Heart right ventricle (tissue), 16 donors: Measurements from ENCODE around the gene BOK. TPM values are rescaled to one million over a fixed set of nuclear protein-coding genes. Genes with fewer than 3 reads are reported as not detected.
"Not testable (repeated sequence)": the region's sequence is repeated elsewhere in the genome, so short reads cannot be mapped to it uniquely, and the experiment has no call there.

Source experiments
- ATAC-seq, 8 donors: fragments of 200-7000 bp; cut with Tn5 transposase; one replicate each; pipeline ENCODE4 v1.9.1; 2020; ENCODE audit warnings: mild to moderate bottlenecking in 8 of 8, moderate library complexity in 8 of 8, moderate number of reproducible peaks in 1 of 8
- DNase-seq, 2 donors: peaks; one replicate each; pipeline ENCODE4 v3.0.0-alpha.2; 2020
- H3K27ac ChIP-seq, 10 donors: fragments of 200-600 bp; sonication (generic) in 2 of 10; one replicate each; pipeline versions ENCODE4 v1.5.0 to v1.8.0; 2020 to 2022; ENCODE audit warnings: mild to moderate bottlenecking in 3 of 10
- H3K27me3 ChIP-seq, 7 donors: fragments of 200-600 bp; one replicate each; pipeline ENCODE4 v1.8.0; 2021 to 2022; ENCODE audit warnings: mild to moderate bottlenecking in 2 of 7
- H3K36me3 ChIP-seq, 9 donors: fragments of 200-600 bp; sonication (generic) in 1 of 9; one replicate each; pipeline versions ENCODE4 v1.5.0 to v1.8.0; 2020 to 2022; ENCODE audit warnings: mild to moderate bottlenecking in 2 of 9
- H3K4me1 ChIP-seq, 9 donors: fragments of 200-600 bp; sonication (generic) in 1 of 9; one replicate each; pipeline versions ENCODE4 v1.5.0 to v1.8.0; 2020 to 2022; ENCODE audit warnings: mild to moderate bottlenecking in 4 of 9
- H3K4me3 ChIP-seq, 10 donors: fragments of 200-600 bp; sonication (generic) in 2 of 10; one replicate each; pipeline versions ENCODE4 v1.5.0 to v1.8.0; 2020 to 2022; ENCODE audit warnings: mild to moderate bottlenecking in 7 of 10, moderate library complexity in 2 of 10
- H3K9me3 ChIP-seq, 11 donors: fragments of 200-600 bp in 10 of 11; sonication (generic) in 2 of 11; one replicate each; pipeline versions ENCODE4 v1.5.0 to v1.8.0; 2013 to 2022; ENCODE audit warnings: mild to moderate bottlenecking in 2 of 11, control low read depth in 1 of 11, moderate library complexity in 1 of 11
- CTCF ChIP-seq, 9 donors: fragments of 200-600 bp; sonication (generic) in 2 of 9; IDR thresholded peaks; one replicate each; pipeline versions ENCODE4 v1.5.0 to v1.8.0; 2021 to 2022; ENCODE audit warnings: antibody characterized with exemption in 9 of 9, mild to moderate bottlenecking in 5 of 9, moderate library complexity in 1 of 9
- WGBS, 2 donors: extraction: QIAGEN DNeasy Blood & Tissue Kit; methylation state at CpG; one replicate each; pipeline ENCODE4 v1.1.7; 2013; ENCODE audit warnings: inconsistent platforms in 1 of 2; 5-methylcytosine and 5-hydroxymethylcytosine counted together
- intact Hi-C, 10 donors: fragments of 100-400 bp; cut with DNase I; formaldehyde crosslinking; loops; one replicate each; pipeline versions ENCODE4 v1.11.1 to v1.14.2; 2022
- polyA plus RNA-seq, 2 donors: library from polyadenylated mRNA; stranded (reverse); fragments of 200-250 nt; gene quantifications; one replicate each; pipeline ENCODE4 v1.2.3, GENCODE V29; 2013
- total RNA-seq, 10 donors: library from RNA; stranded (reverse); fragmentation: NEBNext Ultra II Directional in 3 of 10; extraction: Animal tissue kit (Norgen Biotek cat#: 25700) in 3 of 10; gene quantifications; one replicate each; pipeline versions ENCODE4 v1.2.1 to v1.2.4, GENCODE V29; 2021 to 2023
- donor health status: Arrhythmogenic right ventricular cardiomyopathy.
- donor health status: ischemic (EF 13 %, LVEDD 7.1; RV severe dilation, severe dysfunction).
- donor health status: healthy with polysubstance abuse.
- donor health status: DM: no; HTN: yes; CAD: no.
- donor health status: DM: no; HTN: no; CAD: no.
- donor health status: ischemic (EF 25% LVEDD 6.9; RV normal size, moderate dysfunction).
- donor health status: ischemic (EF 25% LVEDD 5.7; RV mildly dilated, moderate dysfunction).
- donor health status: healthy.
- donor health status: DM: yes; HTN: yes; CAD: no.
- donor health status: Ischemic cardiomyopathy.
- donor health status: ischemic (EF 35%, LVEDD 5.7; RV mildly dilated, moderate dysfunction).
- donor health status: nonischemic (EF 11% LVEDD 7.7; RV severe dilation, severe dysfunction).
- donor health status: DM: yes; HTN: yes; CAD: no.
- donor health status: PGD.
- donor health status: ischemic (EF 29% LVEDD 5.4; RV normal size, mild dysfunction).
- donor health status: nonischemic (EF 23%, LVEDD 6.1; RV moderate dilation, normal function).

Gene BOK
- total and polyA plus RNA-seq, 12 donors: 1.6 to 15.6 (median 3.3) TPM

GRCh38 chr2:241586564-241587264, 28.2 kb downstream of the BOK start:
- H3K9me3 ChIP-seq: peaks cover 0 to 44% (median 26%) of the 10 kb centered on the region in 11 donors
- TF ChIP-seq CTCF (IDR thresholded peaks at IDR 0.05): no peak
- no peak for ATAC-seq
- WGBS, 2 donors: 95 to 99% methylated on average over 2 of the region's 2 CpGs
- peaks cover 0 to 79% (median 46%) of the 10 kb centered on the region in 9 donors for H3K36me3 ChIP-seq
- no peaks in the 10 kb centered on the region for H3K27me3 ChIP-seq
- no peak for DNase-seq
- no peaks in the 10 kb centered on the region for H3K4me1 ChIP-seq
- H3K4me3 ChIP-seq: no peak overlapping the region
- intact Hi-C loops: no loop called here
- H3K27ac ChIP-seq: no peak overlapping the region

GRCh38 chr2:241589863-241590262, 31.3 kb downstream of the BOK start:
- H3K4me1 ChIP-seq, H3K27me3 ChIP-seq, DNase-seq, intact Hi-C loops, H3K4me3 ChIP-seq, H3K27ac ChIP-seq: not testable (repeated sequence)
- H3K9me3 ChIP-seq: peaks cover 0 to 41% (median 26%) of the 10 kb centered on the region in 11 donors
- WGBS, 2 donors: 72 to 80% methylated on average over 17 of the region's 17 CpGs
- H3K36me3 ChIP-seq: peaks cover 0 to 78% (median 24%) of the 10 kb centered on the region in 9 donors
- peak in 1 of 8 donors; percentile 65 for ATAC-seq

- WGBS, 2 donors: 87 to 89% methylated on average over 33 of the region's 33 CpGs
- H3K9me3 ChIP-seq: peaks cover 0 to 34% (median 23%) of the 10 kb centered on the region in 11 donors
- H3K27ac ChIP-seq, H3K4me1 ChIP-seq, DNase-seq, intact Hi-C loops, ATAC-seq, H3K4me3 ChIP-seq, H3K27me3 ChIP-seq: not testable (repeated sequence)
- H3K36me3 ChIP-seq: peaks cover 0 to 78% (median 20%) of the 10 kb centered on the region in 9 donors
Observed at GRCh38 chr2:241590496-241591455, 32.2 kb downstream of the BOK start.

GRCh38 chr2:241592126-241592845, 33.7 kb downstream of the BOK start:
- ATAC-seq (peak in 2 of 8 donors; percentile 34 to 43), DNase-seq (no peak)
- Histone ChIP-seq H3K27me3 (no peaks in the 10 kb centered on the region), H3K4me1 (no peaks in the 10 kb centered on the region), H3K27ac (no peak overlapping the region), H3K9me3 (peaks cover 0 to 19% (median 8%) of the 10 kb centered on the region in 11 donors), H3K36me3 (peaks cover 0 to 77% (median 17%) of the 10 kb centered on the region in 9 donors), H3K4me3 (no peak overlapping the region)
- intact Hi-C loops: no loop called here
- 90 to 94% methylated on average over 18 of the region's 18 CpGs for WGBS, 2 donors
- TF ChIP-seq CTCF (IDR thresholded peaks at IDR 0.05): no peak

- ATAC-seq (no peak), DNase-seq (no peak)
- Histone ChIP-seq H3K27ac (no peak overlapping the region), H3K27me3 (no peaks in the 10 kb centered on the region), H3K4me3 (no peak overlapping the region), H3K9me3 (peaks cover 0 to 9% (median 0%) of the 10 kb centered on the region in 11 donors), H3K4me1 (no peaks in the 10 kb centered on the region), H3K36me3 (peaks cover 0 to 77% (median 16%) of the 10 kb centered on the region in 9 donors)
- TF ChIP-seq CTCF (IDR thresholded peaks at IDR 0.05): no peak
- intact Hi-C loops: no loop called here
- 91 to 95% methylated on average over 16 of the region's 16 CpGs for WGBS, 2 donors
Observed at GRCh38 chr2:241593271-241593670, 34.7 kb downstream of the BOK start.
